K562 (cell line): ENCODE measurements around the gene ESPN. TPM values are rescaled to one million over a fixed set of nuclear protein-coding genes. Genes with fewer than 3 reads are reported as not detected.
A peak's percentile ranks its signal among the peaks of the same experiment; 100 is the strongest.

ENCODE experiments used
- BACH1 ChIP-seq: fragments of 200-800 bp; sonication (Bioruptor generic); IDR thresholded peaks from 2 replicates; pipeline ENCODE4 v1.6.1; 2016; ENCODE audit warnings: missing genetic modification characterization, missing compliant biosample characterization
- BHLHE40 ChIP-seq: IDR thresholded peaks from 2 replicates; pipeline ENCODE4 v1.6.1; 2011; ENCODE audit warnings: low read length, improper control_type of control experiment
- CHAMP1 ChIP-seq: fragments of 450-650 bp; IDR thresholded peaks from 2 replicates; pipeline ENCODE4 v1.6.1; 2016; ENCODE audit warnings: mild to moderate bottlenecking
- DNMT1 ChIP-seq: fragments of 450-650 bp; IDR thresholded peaks from 2 replicates; pipeline ENCODE4 v1.6.1; 2016; ENCODE audit warnings: antibody characterized with exemption, mild to moderate bottlenecking
- HMGXB4 ChIP-seq: sonication (generic); formaldehyde crosslinking; IDR thresholded peaks from 2 replicates; pipeline ENCODE4 v1.8.1; 2023; ENCODE audit warnings: mild to moderate bottlenecking, missing genetic modification reagents
- HOXB6 ChIP-seq: fragments of 250-450 bp; sonication (Bioruptor Pico); IDR thresholded peaks from 2 replicates; pipeline ENCODE4 v1.5.1; 2022; ENCODE audit warnings: mild to moderate bottlenecking, borderline replicate concordance
- ILF3 ChIP-seq: fragments of 450-650 bp; IDR thresholded peaks from 2 replicates; pipeline ENCODE4 v1.6.1; 2018; ENCODE audit warnings: antibody characterized with exemption, mild to moderate bottlenecking, moderate library complexity, borderline replicate concordance
- MAFK ChIP-seq: IDR thresholded peaks from 2 replicates; pipeline ENCODE4 v1.6.1; 2011; ENCODE audit warnings: low read length, improper control_type of control experiment
- NFXL1 ChIP-seq: fragments of 450-650 bp; formaldehyde crosslinking; IDR thresholded peaks from 2 replicates; pipeline ENCODE4 v1.4.0; 2021; ENCODE audit warnings: mild to moderate bottlenecking
- NONO ChIP-seq, 2 experiments: fragments of 200-400 bp in 1 of 2; fragments of 450-650 bp in 1 of 2; formaldehyde crosslinking in 1 of 2; IDR thresholded peaks; 2 replicates each; pipeline ENCODE4 v1.6.1; 2017; ENCODE audit warnings: low read depth in 2 of 2, mild to moderate bottlenecking in 2 of 2, moderate library complexity in 2 of 2, low read length in 1 of 2
- RBM14 ChIP-seq: fragments of 200-400 bp; formaldehyde crosslinking; IDR thresholded peaks from 2 replicates; pipeline ENCODE4 v1.6.1; 2018; ENCODE audit warnings: low read depth, mild to moderate bottlenecking, low read length, moderate library complexity, borderline replicate concordance; ENCODE audit not compliant: insufficient read depth
- SNRNP70 ChIP-seq: fragments of 200-400 bp; formaldehyde crosslinking; optimal IDR thresholded peaks from 2 replicates; pipeline ENCODE3; 2017; ENCODE audit warnings: low read depth, low read length
- SRSF3 ChIP-seq: fragments of 200-400 bp; formaldehyde crosslinking; IDR thresholded peaks from 2 replicates; pipeline ENCODE4 v1.6.1; 2016; ENCODE audit warnings: mild to moderate bottlenecking, low read length, moderate library complexity; ENCODE audit not compliant: insufficient read depth
- TCF7 ChIP-seq: sonication (generic); IDR thresholded peaks from 2 replicates; pipeline ENCODE4 v1.6.1; 2016; ENCODE audit warnings: antibody characterized with exemption, borderline replicate concordance
- THAP12 ChIP-seq: fragments of 250-450 bp; sonication (Bioruptor Pico); IDR thresholded peaks from 2 replicates; pipeline ENCODE4 v1.9.0; 2021; ENCODE audit warnings: mild to moderate bottlenecking, inconsistent platforms
- ZBTB43 ChIP-seq: sonication (generic); formaldehyde crosslinking; IDR thresholded peaks from 2 replicates; pipeline ENCODE4 v1.8.0; 2023; ENCODE audit warnings: mild to moderate bottlenecking, missing genetic modification reagents
- ZKSCAN1 ChIP-seq: fragments of 150-350 bp; IDR thresholded peaks from 2 replicates; pipeline ENCODE4 v1.6.1; 2016; ENCODE audit warnings: low read depth, low read length
- ZNF77 ChIP-seq: fragments of 250-450 bp; sonication (Bioruptor Pico); IDR thresholded peaks from 2 replicates; pipeline ENCODE4 v1.5.0; 2020
- polyA plus RNA-seq, 8 experiments: library from polyadenylated mRNA; depleted of rRNA in 4 of 8; stranded (reverse) in 5 of 8; unstranded in 3 of 8; fragments of >200 nt; fragmentation: Nextera tagmentation in 2 of 8; fragmentation: Illumina TruSeq in 1 of 8; extraction: Ambion mirVana in 2 of 8; extraction: Trizol in 1 of 8; gene quantifications; 2 replicates each; pipeline versions ENCODE4 v1.2.1 to v1.2.3, GENCODE V29; 2011 to 2014; ENCODE audit warnings: inconsistent platforms in 1 of 8, missing spikeins in 1 of 8
- total RNA-seq, 7 experiments: library from RNA; depleted of rRNA in 6 of 7; stranded (reverse); fragments of >200 nt in 6 of 7; fragmentation: Illumina TruSeq in 2 of 7; extraction: Trizol in 2 of 7; gene quantifications; 2 replicates each; pipeline versions ENCODE4 v1.2.1 to v1.2.3, GENCODE V29; 2011 to 2021; ENCODE audit warnings: low replicate concordance in 1 of 7

ESPN gene
- total and polyA plus RNA-seq, 9 of the 15 experiments (the other 6 are each of a cell fraction or from before 2014, with no cell fraction given), result 0.07 to 1.2 (median 0.45) TPM; not detected in 3

GRCh38 chr1:6392809-6393399 lies 31.7 kb upstream of the ESPN start (continued):
- TF ChIP-seq RBM14 (no peak), THAP12 (CRISPR knock-in tag) (peak; percentile 20; the same call in 1 of the 2 replicates), ILF3 (no peak), HOXB6 (no peak), HMGXB4 (CRISPR knock-in tag) (peak; percentile 18; the same call in 1 of the 2 replicates), BHLHE40 (no peak), DNMT1 (no peak), SRSF3 (no peak), SNRNP70 (no peak), MAFK (no peak), CHAMP1 (no peak), NONO (IDR thresholded peaks at IDR 0.05; ENCODE audit: low read depth in 2 of 2, low read length in 1 of 2) (peak in 1 of 2 experiments; percentile 51; a peak in 1 of 4 replicates), TCF7 (no peak), ZBTB43 (no peak), NFXL1 (CRISPR knock-in tag) (no peak), BACH1 (tag) (no peak), ZKSCAN1 (no peak), ZNF77 (no peak)
